ENCODE data around the gene AARS2. TPM values are rescaled to one million over a fixed set of nuclear protein-coding genes. Genes with fewer than 3 reads are reported as not detected.
A peak's percentile ranks its signal among the peaks of the same experiment; 100 is the strongest.
"Not testable (repeated sequence)": the region's sequence is repeated elsewhere in the genome, so short reads cannot be mapped to it uniquely, and the experiment has no call there.

AARS2 gene
- total RNA-seq, 2 experiments from 2014 or later: 19.4 to 20.5 TPM

- Mint-ChIP-seq H3K9me3 (ENCODE audit: insufficient read depth) (no peaks in the 10 kb centered on the region), H3K4me1 (ENCODE audit: low read depth) (peaks cover 2% of the 10 kb centered on the region), H3K4me3 (no peak overlapping the region), H3K27me3 (ENCODE audit: low read depth) (peaks cover 48% of the 10 kb centered on the region), H3K27ac (no peak overlapping the region), H3K36me3 (ENCODE audit: low read depth) (no peaks in the 10 kb centered on the region)
- POLR2A ChIA-PET: no interaction called here
- ATAC-seq (no peak), DNase-seq (no peak)
- CTCF ChIA-PET: interaction anchor here (1.0 to 4.7 kb wide), 2 partner anchors 28 to 74 kb away, joined by 3 to 31 read pairs; partner anchors contain the start of genes AARS2 and NFKBIE
Measured at GRCh38 chr6:44341095-44341890, 28.1 kb upstream of the AARS2 start.

GRCh38 chr6:44339763-44340625 lies 26.8 kb upstream of the AARS2 start:
- Mint-ChIP-seq H3K27ac (no peak overlapping the region), H3K4me1 (ENCODE audit: low read depth) (peaks cover 2% of the 10 kb centered on the region), H3K9me3 (ENCODE audit: insufficient read depth) (no peaks in the 10 kb centered on the region), H3K4me3 (no peak overlapping the region), H3K27me3 (ENCODE audit: low read depth) (peaks cover 39% of the 10 kb centered on the region), H3K36me3 (ENCODE audit: low read depth) (no peaks in the 10 kb centered on the region)
- ChIA-PET CTCF (interaction anchor here (0.8 to 10.4 kb wide), 11 partner anchors 11 to 177 kb away, joined by 3 to 137 read pairs (median 4); partner anchors contain the start of genes AARS2, NFKBIE and TMEM151B), POLR2A (no interaction called here)
- no peak for DNase-seq
- no peak for ATAC-seq

GRCh38 chr6:44339301-44339700 lies 26.2 kb upstream of the AARS2 start:
- Mint-ChIP-seq H3K4me1 (ENCODE audit: low read depth) (peaks cover 2% of the 10 kb centered on the region), H3K36me3 (ENCODE audit: low read depth) (no peaks in the 10 kb centered on the region), H3K9me3 (ENCODE audit: insufficient read depth) (no peaks in the 10 kb centered on the region), H3K27me3 (ENCODE audit: low read depth) (peaks cover 34% of the 10 kb centered on the region), H3K4me3 (no peak overlapping the region), H3K27ac (no peak overlapping the region)
- ChIA-PET CTCF (interaction anchor here (0.8 to 10.4 kb wide), 13 partner anchors 10 to 244 kb away, joined by 3 to 137 read pairs (median 4); partner anchors contain the start of genes AARS2, NFKBIE and TMEM151B), POLR2A (no interaction called here)
- DNase-seq (no peak), ATAC-seq (no peak)

GRCh38 chr6:44338228-44339122 lies 25.3 kb upstream of the AARS2 start:
- peak; percentile 91 for ATAC-seq
- Mint-ChIP-seq H3K9me3 (ENCODE audit: insufficient read depth) (no peaks in the 10 kb centered on the region), H3K27ac (no peak overlapping the region), H3K27me3 (ENCODE audit: low read depth) (peaks cover 26% of the 10 kb centered on the region), H3K36me3 (ENCODE audit: low read depth) (no peaks in the 10 kb centered on the region), H3K4me3 (no peak overlapping the region), H3K4me1 (ENCODE audit: low read depth) (peaks cover 2% of the 10 kb centered on the region)
- POLR2A ChIA-PET: no interaction called here
- DNase-seq: peak; percentile 80
- CTCF ChIA-PET: interaction anchor here (0.9 to 10.4 kb wide), 17 partner anchors 9 to 243 kb away, joined by 3 to 137 read pairs (median 4); partner anchors contain the start of genes AARS2, NFKBIE and TMEM151B

- Mint-ChIP-seq H3K36me3 (ENCODE audit: low read depth) (no peaks in the 10 kb centered on the region), H3K27ac (no peak overlapping the region), H3K27me3 (ENCODE audit: low read depth) (peaks cover 10% of the 10 kb centered on the region), H3K4me1 (ENCODE audit: low read depth) (no peaks in the 10 kb centered on the region), H3K4me3 (no peak overlapping the region), H3K9me3 (ENCODE audit: insufficient read depth) (no peaks in the 10 kb centered on the region)
- no peak for ATAC-seq
- ChIA-PET POLR2A (no interaction called here), CTCF (interaction anchor here (1.1 to 10.4 kb wide), 7 partner anchors 15 to 240 kb away, joined by 3 to 137 read pairs (median 5); partner anchors contain the start of genes AARS2, NFKBIE and TMEM151B)
- no peak for DNase-seq
Measured at GRCh38 chr6:44335631-44336030, 22.5 kb upstream of the AARS2 start.

GRCh38 chr6:44333942-44334341 lies 20.8 kb upstream of the AARS2 start:
- Mint-ChIP-seq H3K27me3 (ENCODE audit: low read depth) (peaks cover 22% of the 10 kb centered on the region), H3K4me1 (ENCODE audit: low read depth) (no peaks in the 10 kb centered on the region), H3K9me3 (ENCODE audit: insufficient read depth) (no peaks in the 10 kb centered on the region), H3K36me3 (ENCODE audit: low read depth) (no peaks in the 10 kb centered on the region), H3K4me3 (no peak overlapping the region), H3K27ac (no peak overlapping the region)
- ChIA-PET POLR2A (interaction anchor here (1.2 kb wide), 1 partner anchor 66 kb away, joined by 3 read pairs; no protein-coding TSS in a partner anchor), CTCF (interaction anchor here (2.1 to 10.4 kb wide), 3 partner anchors 21 to 67 kb away, joined by 7 to 137 read pairs (median 12); partner anchors contain the start of genes AARS2, NFKBIE and TMEM151B)
- ATAC-seq (no peak), DNase-seq (no peak)

GRCh38 chr6:44333273-44333919 lies 20.2 kb upstream of the AARS2 start:
- no peak overlapping the region for H3K27ac Mint-ChIP-seq
- H3K4me1 Mint-ChIP-seq (ENCODE audit: low read depth): no peaks in the 10 kb centered on the region
- no peak overlapping the region for H3K4me3 Mint-ChIP-seq
- ChIA-PET POLR2A (interaction anchor here (1.2 kb wide), 1 partner anchor 66 kb away, joined by 3 read pairs; no protein-coding TSS in a partner anchor), CTCF (interaction anchor here (2.1 to 10.4 kb wide), 2 partner anchors 20 to 66 kb away, joined by 7 to 137 read pairs; partner anchors contain the start of genes AARS2, NFKBIE and TMEM151B)
- peaks cover 26% of the 10 kb centered on the region for H3K27me3 Mint-ChIP-seq (ENCODE audit: low read depth)
- no peaks in the 10 kb centered on the region for H3K9me3 Mint-ChIP-seq (ENCODE audit: insufficient read depth)
- no peak for ATAC-seq
- no peak for DNase-seq
- H3K36me3 Mint-ChIP-seq (ENCODE audit: low read depth): no peaks in the 10 kb centered on the region

- ChIA-PET CTCF (interaction anchor here (2.1 to 10.4 kb wide), 2 partner anchors 20 to 65 kb away, joined by 7 to 137 read pairs; partner anchors contain the start of genes AARS2, NFKBIE and TMEM151B), POLR2A (interaction anchor here (0.6 kb wide), 1 partner anchor 60 kb away, joined by 3 read pairs; no protein-coding TSS in a partner anchor)
- Mint-ChIP-seq H3K4me3 (no peak overlapping the region), H3K36me3 (ENCODE audit: low read depth) (no peaks in the 10 kb centered on the region), H3K4me1 (ENCODE audit: low read depth) (no peaks in the 10 kb centered on the region), H3K27me3 (ENCODE audit: low read depth) (peaks cover 34% of the 10 kb centered on the region), H3K9me3 (ENCODE audit: insufficient read depth) (no peaks in the 10 kb centered on the region), H3K27ac (no peak overlapping the region)
- ATAC-seq (no peak), DNase-seq (no peak)
Measured at GRCh38 chr6:44332585-44332984, 19.4 kb upstream of the AARS2 start.

- ChIA-PET CTCF (interaction anchor here (1.1 to 1.4 kb wide), 4 partner anchors 9 to 62 kb away, joined by 4 to 6 read pairs (median 4); partner anchors contain the start of gene AARS2), POLR2A (no interaction called here)
- H3K4me1 Mint-ChIP-seq (ENCODE audit: low read depth): no peaks in the 10 kb centered on the region
- H3K27me3 Mint-ChIP-seq (ENCODE audit: low read depth): peaks cover 30% of the 10 kb centered on the region
- no peaks in the 10 kb centered on the region for H3K9me3 Mint-ChIP-seq (ENCODE audit: insufficient read depth)
- H3K27ac Mint-ChIP-seq: no peak overlapping the region
- no peaks in the 10 kb centered on the region for H3K36me3 Mint-ChIP-seq (ENCODE audit: low read depth)
- H3K4me3 Mint-ChIP-seq: no peak overlapping the region
- no peak for DNase-seq
- ATAC-seq: no peak
Measured at GRCh38 chr6:44329858-44330257, 16.7 kb upstream of the AARS2 start.

GRCh38 chr6:44328203-44328602 lies 15.1 kb upstream of the AARS2 start:
- POLR2A ChIA-PET; H3K4me1 Mint-ChIP-seq (ENCODE audit: low read depth); H3K9me3 Mint-ChIP-seq (ENCODE audit: insufficient read depth); H3K27ac Mint-ChIP-seq; H3K4me3 Mint-ChIP-seq; H3K36me3 Mint-ChIP-seq (ENCODE audit: low read depth); DNase-seq; CTCF ChIA-PET; ATAC-seq: not testable (repeated sequence)
- H3K27me3 Mint-ChIP-seq (ENCODE audit: low read depth): peaks cover 29% of the 10 kb centered on the region

Measured in activated CD8-positive, alpha-beta T cell treated with anti-CD3 and anti-CD28 coated beads, Interleukin-2, amount 10 ng/mL, durations not matched to agents 7 days and 5 days (primary cell).